Stimulated activated CD8-positive, alpha-beta memory T cell treated with anti-CD3 and anti-CD28 coated beads, Interleukin-15, amount 100 ng/mL, for 1 hour (primary cell): Measurements from ENCODE around the gene SLC22A3.
"Not testable (repeated sequence)": the region's sequence is repeated elsewhere in the genome, so short reads cannot be mapped to it uniquely, and the experiment has no call there.

Source experiments
- DNase-seq: peaks from one replicate; pipeline ENCODE4 v3.0.0-alpha.2; 2020; ENCODE audit warnings: low read depth

Gene SLC22A3

GRCh38 chr6:160348223-160349019 is at the start of gene SLC22A3:
TSS of gene SLC22A3 (plus strand) at chr6:160348378. CDS start at chr6:160348420, 42 bp downstream.
- DNase-seq = no peak

GRCh38 chr6:160299559-160299958 is 48.6 kb upstream of the SLC22A3 start:
- no peak for DNase-seq

DNA sequence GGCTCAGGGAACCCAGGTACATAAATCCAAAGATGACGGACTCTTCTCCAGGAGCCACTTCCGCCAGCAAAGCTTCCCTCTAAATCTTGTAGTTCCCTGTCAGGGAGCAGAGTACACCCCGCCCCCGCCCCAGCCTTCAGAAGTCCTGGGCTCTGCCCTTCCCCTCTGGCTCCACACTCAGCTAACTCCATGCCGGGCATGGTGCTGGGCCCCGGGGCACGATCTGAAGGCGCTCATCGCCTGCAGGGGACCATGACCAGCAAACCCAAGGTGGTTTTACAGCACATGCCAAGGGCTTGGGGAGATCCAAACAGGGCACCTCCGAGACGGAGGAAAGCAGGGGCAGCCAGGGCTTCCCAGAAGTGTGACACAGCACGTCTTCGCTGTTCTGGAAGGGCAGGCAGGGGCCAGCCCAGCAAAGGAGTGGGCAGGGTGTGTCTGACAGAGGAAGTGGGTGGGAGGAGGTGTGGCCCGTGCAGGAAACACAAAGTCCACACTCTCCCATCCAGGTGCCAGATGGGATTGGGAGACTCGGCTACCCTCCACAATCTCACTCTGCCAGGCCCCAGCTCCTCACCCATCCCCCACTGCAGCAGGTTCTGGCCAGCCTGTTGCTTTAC is 48.0 kb upstream of the SLC22A3 start:
- DNase-seq = no peak

DNA sequence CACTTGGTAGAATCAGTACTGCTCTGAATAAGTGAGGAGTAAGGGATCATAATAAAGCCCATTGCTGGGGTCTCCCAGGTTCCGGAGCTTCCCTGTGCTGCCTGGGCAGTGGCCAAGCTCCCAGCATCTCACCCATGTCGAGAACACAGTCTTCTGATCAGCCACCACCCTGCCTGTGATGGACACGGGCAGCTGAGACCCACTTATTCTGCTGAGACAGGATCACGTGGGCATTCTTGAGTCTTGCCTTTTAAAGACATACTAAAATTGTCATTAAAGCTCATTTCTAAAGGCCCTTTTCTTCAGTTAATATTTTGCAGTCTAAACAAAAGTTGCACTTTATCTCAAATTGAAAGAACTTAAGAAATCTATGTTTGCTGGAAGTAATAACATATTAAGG is 46.8 kb upstream of the SLC22A3 start:
- no peak for DNase-seq

- DNase-seq = not testable (repeated sequence)
These were observed 45.6 kb upstream of the SLC22A3 start for GRCh38 chr6:160302431-160303082.

GRCh38 chr6:160303806-160304205 is 44.4 kb upstream of the SLC22A3 start:
- DNase-seq = no peak

DNA sequence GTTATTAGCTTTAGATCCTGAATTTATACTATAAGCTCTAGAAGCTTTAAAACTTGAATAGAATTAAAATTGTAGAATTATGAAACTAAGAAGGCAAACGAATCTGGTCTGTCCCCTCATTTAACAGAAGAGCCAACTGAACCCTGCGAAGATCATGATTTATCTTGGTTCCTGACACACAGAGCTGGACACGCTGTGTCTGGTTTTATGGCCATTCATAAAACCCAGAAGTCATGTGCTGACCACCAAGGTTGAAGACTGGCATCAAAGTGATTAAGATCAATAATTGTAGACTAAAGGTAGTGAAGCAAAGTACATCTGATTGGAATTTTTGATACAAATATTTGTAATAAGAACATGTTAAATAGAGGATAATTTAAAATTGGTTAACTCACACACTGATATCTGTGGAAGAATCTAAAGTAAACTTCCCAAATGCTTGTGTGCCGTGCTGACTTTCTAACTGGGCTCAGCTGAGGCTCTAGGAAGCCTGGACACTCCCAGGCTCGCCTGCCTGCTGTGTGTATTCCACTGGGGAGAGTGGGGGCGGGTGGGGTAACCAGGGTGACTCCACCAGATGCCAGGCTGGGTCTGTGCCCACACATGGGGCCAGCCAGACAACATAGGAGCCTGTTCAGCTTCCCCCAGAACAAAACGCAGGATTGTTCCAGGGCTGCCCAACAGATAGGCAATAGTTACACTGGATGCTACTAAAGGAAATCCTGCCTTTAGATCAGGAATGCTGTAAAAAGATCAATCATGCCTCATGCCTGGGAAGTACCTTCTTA is 42.1 kb upstream of the SLC22A3 start:
- DNase-seq = no peak

GRCh38 chr6:160309718-160310117 is 38.5 kb upstream of the SLC22A3 start:
- no peak for DNase-seq

DNA sequence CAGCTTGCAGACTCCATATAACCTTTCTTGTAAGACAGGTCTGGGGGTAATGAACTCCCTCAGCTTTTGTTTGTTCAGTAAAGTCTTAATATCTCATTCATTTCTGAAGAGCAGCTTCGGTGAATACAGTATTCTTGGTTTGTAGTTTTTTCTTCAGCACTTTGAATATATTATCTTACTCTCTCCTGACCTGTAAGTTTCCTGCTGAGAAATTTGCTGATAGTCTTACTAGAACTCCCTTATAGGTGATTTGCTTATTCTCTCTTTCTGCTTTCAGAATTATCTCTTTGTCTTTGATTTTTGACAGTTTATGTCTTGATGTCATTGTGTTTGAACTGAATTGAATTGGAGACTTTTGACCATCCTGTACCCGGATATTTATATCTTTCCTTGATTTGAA is 35.3 kb upstream of the SLC22A3 start:
- DNase-seq = no peak

DNA sequence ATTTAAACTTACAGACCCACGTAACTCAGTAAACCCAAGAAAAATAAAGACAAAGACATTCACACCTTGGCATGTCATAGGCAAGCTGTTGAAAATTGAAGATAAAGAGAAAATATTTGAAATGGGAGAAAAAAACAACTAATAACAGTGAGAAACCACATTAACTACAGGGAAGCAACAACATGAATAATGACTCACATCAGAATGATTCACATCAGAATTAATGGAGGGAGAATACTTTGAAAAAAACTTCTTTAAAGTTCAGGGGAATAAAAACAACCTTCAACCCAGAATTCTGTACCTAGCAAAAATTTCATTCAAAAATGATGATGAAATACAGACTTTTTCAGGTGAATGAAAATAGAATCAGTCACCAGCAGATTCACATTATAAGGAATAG is 32.9 kb upstream of the SLC22A3 start:
- DNase-seq = no peak

- DNase-seq = no peak
These were observed 31.9 kb upstream of the SLC22A3 start for GRCh38 chr6:160316261-160316660.

GRCh38 chr6:160319246-160319645 is 28.9 kb upstream of the SLC22A3 start:
- DNase-seq = no peak

DNA sequence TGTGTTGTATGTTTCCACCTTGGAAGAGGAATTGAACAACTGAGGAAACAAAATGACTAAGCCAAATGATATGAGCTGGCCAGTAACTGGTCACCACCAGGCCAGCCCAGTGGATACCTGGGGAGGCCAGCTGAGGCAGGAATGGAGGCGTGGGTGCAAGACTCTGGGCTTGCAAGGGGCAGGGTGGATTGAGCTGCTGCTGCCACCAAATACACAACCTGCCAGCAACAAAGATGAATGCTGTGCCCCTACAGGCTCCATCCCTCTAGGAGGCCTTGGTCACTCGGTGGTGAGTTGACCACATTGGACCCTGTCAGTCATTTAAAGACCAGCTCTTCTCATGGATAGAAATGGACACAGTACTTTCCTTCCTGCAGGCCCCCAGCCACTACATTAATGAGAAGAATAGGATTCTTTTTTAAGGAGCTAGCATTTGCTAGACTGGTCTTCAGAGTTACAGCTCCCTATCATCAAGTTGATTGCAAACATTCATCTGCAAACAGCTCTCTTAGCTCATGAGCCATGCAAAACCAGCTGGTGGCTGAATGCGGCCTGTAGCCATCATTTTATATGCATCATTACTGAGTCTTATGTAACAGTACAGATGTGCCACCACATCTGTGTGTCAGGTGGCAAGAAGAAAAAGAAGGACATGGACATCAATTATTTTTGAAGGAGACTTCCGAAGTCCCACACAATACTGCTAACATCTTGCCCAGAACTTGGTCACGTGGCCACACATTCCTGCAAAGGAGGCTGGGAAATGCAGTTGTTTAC is 26.3 kb upstream of the SLC22A3 start:
- no peak for DNase-seq

DNA sequence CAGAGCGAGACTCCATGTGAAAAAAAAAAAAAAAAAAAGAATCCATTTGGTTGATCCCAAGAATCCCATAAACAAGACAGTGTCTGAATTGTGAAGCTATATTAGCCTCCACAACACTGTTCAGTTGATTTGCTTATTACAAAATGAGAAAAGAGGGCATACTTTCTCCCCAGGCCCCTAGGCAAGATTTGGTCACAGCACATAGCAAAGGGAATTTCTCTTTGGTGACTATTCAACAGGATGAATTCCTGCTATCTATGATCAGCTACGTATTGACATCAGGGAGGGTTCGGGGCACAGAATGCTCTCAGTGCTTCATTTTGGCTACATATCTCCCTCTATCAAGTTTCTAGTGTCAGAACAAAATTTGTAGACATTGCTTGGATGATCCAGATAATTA is 20.2 kb upstream of the SLC22A3 start:
- no peak for DNase-seq

- DNase-seq = no peak
These were observed 19.7 kb upstream of the SLC22A3 start for GRCh38 chr6:160328447-160328846.

DNA sequence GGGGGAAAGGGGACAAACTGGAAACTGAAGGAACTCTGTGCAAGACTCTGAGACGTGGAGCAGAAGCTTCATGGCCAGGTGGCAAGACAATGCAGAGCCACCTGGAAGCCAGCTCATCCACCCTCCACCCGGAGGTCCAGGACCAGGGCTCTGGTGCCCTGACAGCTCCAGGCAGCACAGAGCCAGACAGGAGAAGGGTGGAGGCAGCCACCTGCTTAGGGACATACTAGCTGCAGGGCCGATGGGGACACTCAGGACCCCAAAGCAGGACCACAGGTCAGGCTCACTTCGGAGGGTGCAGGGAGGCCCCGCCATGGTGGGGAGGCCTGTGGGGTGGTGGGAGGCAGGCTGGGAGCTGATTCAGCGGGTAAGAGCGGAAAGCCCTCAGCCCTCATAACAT is 19.0 kb upstream of the SLC22A3 start:
- DNase-seq = no peak

GRCh38 chr6:160330619-160331018 is 17.6 kb upstream of the SLC22A3 start:
- DNase-seq = no peak

DNA sequence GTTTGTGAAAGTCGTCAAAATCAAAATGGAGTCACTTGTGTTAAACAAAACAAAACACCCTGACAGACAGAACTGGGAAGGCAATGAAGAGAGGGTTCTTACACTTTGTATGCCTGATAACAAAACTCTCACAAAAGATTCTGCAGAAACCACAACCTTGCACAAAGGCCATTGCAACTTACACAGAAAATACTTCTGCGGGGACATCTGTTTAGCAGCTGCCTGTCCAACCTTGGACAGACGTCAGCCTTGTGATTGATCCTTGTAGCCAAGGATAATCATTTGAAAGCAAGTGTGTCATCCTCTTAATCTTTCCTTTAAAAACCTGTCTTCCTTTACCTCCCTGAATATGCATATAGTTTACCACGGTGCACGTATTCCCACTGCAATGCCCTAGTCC is 17.0 kb upstream of the SLC22A3 start:
- no peak for DNase-seq

DNA sequence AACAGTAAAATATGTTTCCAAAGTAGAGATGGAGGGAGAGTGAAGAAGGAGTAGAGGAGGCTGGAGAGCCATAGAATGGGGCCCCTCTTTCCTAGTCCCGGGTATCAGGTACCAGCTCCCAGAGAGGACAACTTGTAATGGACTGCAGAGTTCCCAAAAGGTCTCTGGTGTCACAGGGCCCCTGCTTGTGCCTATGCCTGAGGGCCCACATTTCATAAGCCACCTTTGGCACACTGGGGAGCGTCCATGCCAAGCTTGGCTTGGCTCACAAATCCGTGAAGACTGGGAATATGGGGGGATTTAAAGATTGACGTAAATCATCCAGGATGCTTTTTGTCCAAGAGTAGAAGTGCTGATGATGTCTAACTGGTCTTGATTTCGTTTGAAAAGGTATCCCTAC is 16.4 kb upstream of the SLC22A3 start:
- no peak for DNase-seq

DNA sequence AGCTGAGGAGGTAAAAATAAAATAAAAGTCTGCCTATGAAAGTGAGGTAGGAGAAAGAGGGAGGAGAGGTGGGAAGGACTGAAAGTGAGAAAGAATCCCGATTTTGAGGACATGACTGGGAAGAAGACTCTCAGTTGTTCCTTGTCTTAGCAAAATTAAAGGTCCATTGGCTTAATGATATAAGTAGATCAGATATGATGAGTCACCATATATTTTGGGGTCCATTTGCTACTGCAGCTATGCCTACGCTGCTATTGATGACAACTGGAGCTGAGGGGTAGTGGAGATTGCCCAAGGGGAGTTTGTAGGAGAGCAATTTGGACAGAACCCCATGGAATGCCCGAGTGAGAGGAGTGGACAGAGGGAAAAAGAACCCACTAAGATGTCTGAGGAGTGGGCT is 15.1 kb upstream of the SLC22A3 start:
- no peak for DNase-seq

DNA sequence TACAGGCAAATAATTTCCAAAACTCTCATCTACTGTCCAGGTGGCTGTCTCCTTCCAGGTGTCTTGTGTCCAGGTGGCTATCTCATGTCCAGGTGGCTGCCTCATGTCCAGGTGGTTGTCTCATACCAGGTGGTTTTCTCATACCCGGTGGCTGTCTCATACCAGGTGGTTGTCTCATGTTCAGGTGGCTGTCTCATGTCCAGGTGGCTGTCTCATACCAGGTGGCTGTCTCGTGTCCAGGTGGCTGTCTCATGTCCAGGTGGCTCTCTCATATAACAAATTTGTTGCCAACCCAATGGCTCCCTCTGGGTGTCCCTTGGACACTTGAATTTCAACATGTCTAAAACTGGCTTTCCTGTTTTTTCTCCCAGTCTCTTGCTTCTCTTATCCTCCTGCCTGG is 14.3 kb upstream of the SLC22A3 start:
- no peak for DNase-seq

GRCh38 chr6:160336200-160336599 is 12.0 kb upstream of the SLC22A3 start:
- no peak for DNase-seq
